AG04450 (cell line): ENCODE measurements around the gene PLEKHG4B. TPM values are rescaled to one million over a fixed set of nuclear protein-coding genes. Genes with fewer than 3 reads are reported as not detected.

Source experiments
- CTCF ChIA-PET: fragments of 300-600, 350-600 bp; formaldehyde crosslinking; extraction: SDS; loops from one replicate; lab custom pipeline; 2022; ENCODE audit warnings: antibody characterized with exemption, inconsistent platforms; lab: Charles Lee
- POLR2A ChIA-PET: fragments of 350-600 bp; formaldehyde crosslinking; extraction: SDS; loops from one replicate; lab custom pipeline; 2021; ENCODE audit warnings: antibody characterized with exemption, inconsistent platforms; lab: Yijun Ruan, JAX
- DNase-seq: peaks from one replicate; pipeline ENCODE4 v3.0.0-alpha.2; 2011; ENCODE audit warnings: low read depth, low spot score
- H3K27ac ChIP-seq: one replicate; pipeline ENCODE4 v1.5.1; 2012; ENCODE audit warnings: low read depth, low read length, control low read depth
- H3K27me3 ChIP-seq: one replicate; pipeline ENCODE4 v1.6.0; 2012; ENCODE audit warnings: low read length; ENCODE audit not compliant: control insufficient read depth, insufficient read depth
- H3K4me3 ChIP-seq: 2 replicates; pipeline ENCODE4 v1.5.1; 2011; ENCODE audit warnings: mild to moderate bottlenecking, low read depth, low read length, control low read depth
- H3K9me3 ChIP-seq: 2 replicates; pipeline ENCODE4 v1.5.1; 2012; ENCODE audit warnings: low read length; ENCODE audit not compliant: control insufficient read depth, insufficient read depth
- CTCF ChIP-seq: IDR thresholded peaks from 2 replicates; pipeline ENCODE4 v1.5.1; 2011; ENCODE audit warnings: low read depth, low read length, control low read depth, inconsistent platforms
- polyA plus RNA-seq: library from polyadenylated mRNA; depleted of rRNA; stranded (reverse); fragments of >200 nt; gene quantifications from 2 replicates; pipeline ENCODE4 v1.2.3, GENCODE V29; 2011

The PLEKHG4B gene
- polyA plus RNA-seq, 1 experiment = 0.24 TPM

- ChIA-PET POLR2A (no interaction called here), CTCF (no interaction called here)
- TF ChIP-seq CTCF = no peak
- Histone ChIP-seq H3K27ac (no peak overlapping the region), H3K9me3 (peaks cover 11% of the 10 kb centered on the region), H3K4me3 (no peak overlapping the region), H3K27me3 (peaks cover 18% of the 10 kb centered on the region)
- no peak for DNase-seq
These were observed 49.8 kb downstream of the PLEKHG4B start for GRCh38 chr5:141761-142160.

DNA sequence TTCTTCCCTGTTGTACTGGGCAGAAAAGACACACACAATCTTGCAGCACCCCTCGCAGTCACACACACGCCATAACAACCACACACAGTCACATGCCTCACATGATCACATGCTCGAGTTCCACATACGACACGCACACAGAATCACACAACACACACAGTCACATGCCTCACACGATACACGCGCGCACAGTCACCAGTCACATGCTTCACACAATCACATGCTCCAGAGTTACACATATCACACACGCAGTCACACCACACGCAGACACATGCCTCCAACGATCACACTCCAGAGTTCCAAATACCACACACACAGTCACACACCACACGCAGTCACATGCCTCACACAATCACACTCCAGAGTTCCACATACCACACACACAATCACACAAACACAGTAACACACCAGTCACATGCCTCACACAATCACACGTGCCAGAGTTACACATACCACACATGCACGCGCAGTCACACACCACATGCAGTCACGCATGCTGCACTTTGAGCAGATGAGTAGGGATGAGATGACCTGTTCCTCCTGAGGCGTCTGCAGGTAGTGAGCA, 50.4 kb downstream of the PLEKHG4B start:
- POLR2A ChIA-PET = no interaction called here
- no peak for DNase-seq
- H3K9me3 ChIP-seq = peaks cover 17% of the 10 kb centered on the region
- no peak for TF ChIP-seq CTCF
- H3K27ac ChIP-seq = no peak overlapping the region
- H3K27me3 ChIP-seq = peaks cover 18% of the 10 kb centered on the region
- no peak overlapping the region for H3K4me3 ChIP-seq
- CTCF ChIA-PET = no interaction called here

DNA sequence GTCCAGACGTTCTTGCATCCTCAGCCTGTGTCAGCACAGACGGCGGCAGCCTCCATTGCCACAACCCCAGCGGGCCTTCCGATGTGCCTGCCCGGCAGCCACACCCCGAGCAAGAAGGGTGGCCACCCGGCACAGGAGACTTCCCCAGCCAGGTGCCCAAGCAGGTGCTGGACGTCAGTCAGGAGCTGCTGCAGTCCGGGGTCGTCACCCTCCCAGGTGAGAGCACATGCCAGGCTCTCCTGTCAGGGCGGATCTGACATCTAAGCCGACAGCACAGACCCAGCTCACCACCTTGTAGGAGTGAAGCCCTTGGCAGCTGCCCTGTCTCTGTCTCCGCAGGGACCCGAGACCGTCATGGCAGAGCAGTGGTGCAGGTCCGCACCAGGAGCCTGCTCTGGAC, 51.1 kb downstream of the PLEKHG4B start:
- H3K27ac ChIP-seq = no peak overlapping the region
- TF ChIP-seq CTCF = no peak
- peaks cover 15% of the 10 kb centered on the region for H3K27me3 ChIP-seq
- ChIA-PET CTCF (no interaction called here), POLR2A (no interaction called here)
- DNase-seq = no peak
- no peak overlapping the region for H3K4me3 ChIP-seq
- H3K9me3 ChIP-seq = peaks cover 18% of the 10 kb centered on the region

DNA sequence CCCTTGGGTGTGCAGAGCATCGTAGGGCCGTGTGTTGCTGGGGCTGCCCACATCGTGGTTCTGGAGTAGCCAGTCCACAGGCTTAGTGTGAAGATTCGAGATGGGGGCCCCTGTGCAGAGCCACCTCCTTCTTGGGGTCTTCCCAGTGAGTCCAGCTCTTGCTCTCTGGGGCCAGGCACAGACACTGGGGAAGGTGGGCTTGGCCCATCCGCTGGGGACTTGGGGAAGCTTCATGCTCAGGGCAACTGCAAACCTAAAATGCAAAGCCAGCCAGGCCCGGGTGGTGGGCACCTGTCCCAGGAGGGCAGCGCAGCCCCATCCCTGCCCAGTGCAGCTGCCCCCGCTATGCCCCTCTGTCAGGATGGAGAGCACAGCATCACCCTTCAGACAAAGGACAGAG, 53.0 kb downstream of the PLEKHG4B start:
- ChIA-PET CTCF (interaction anchor here (0.6 kb wide), 1 partner anchor 17 kb away, joined by 3 read pairs; no protein-coding TSS in a partner anchor), POLR2A (no interaction called here)
- TF ChIP-seq CTCF = no peak
- DNase-seq = no peak
- Histone ChIP-seq H3K27ac (no peak overlapping the region), H3K27me3 (peaks cover 11% of the 10 kb centered on the region), H3K4me3 (no peak overlapping the region), H3K9me3 (peaks cover 18% of the 10 kb centered on the region)

- CTCF ChIA-PET = interaction anchor here (0.6 kb wide), 1 partner anchor 18 kb away, joined by 3 read pairs; no protein-coding TSS in a partner anchor
- Histone ChIP-seq H3K9me3 (peaks cover 18% of the 10 kb centered on the region), H3K27me3 (peaks cover 11% of the 10 kb centered on the region), H3K27ac (no peak overlapping the region), H3K4me3 (no peak overlapping the region)
- POLR2A ChIA-PET = no interaction called here
- TF ChIP-seq CTCF = no peak
- no peak for DNase-seq
These were observed 53.8 kb downstream of the PLEKHG4B start for GRCh38 chr5:145585-146323.
